ENCODE data around the gene ZBTB7C.

ZBTB7C gene

DNA sequence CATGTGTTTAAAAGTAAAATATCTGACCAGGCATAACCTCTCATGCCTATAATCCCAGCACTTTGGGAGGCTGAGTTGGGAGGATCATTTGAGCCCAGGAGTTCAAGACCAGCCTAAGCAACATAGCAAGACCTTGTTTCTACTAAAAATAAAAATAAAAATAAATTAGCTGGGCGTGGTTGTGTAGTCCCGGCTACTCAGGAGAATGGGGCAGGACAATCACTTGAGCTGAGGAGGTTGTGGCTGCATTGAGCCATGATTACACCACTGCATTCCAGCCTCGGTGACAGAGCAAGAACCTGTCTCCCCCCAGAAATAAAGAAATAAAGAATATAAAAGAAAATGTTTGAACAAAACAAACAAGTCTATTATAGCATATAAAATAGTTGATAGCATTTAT is 158.3 kb downstream of the ZBTB7C start:
- TF ChIP-seq SIN3A (IDR thresholded peaks at IDR 0.05; ENCODE audit: borderline replicate concordance, insufficient read depth, low read length): no peak
- TF ChIP-seq POLR2AphosphoS5 (IDR thresholded peaks at IDR 0.05; ENCODE audit: low read depth, low read length): no peak
- no peak for TF ChIP-seq FOXP2 (optimal IDR thresholded peaks at IDR 0.05; ENCODE audit: borderline replicate concordance, extremely low read depth, extremely low read length, insufficient read depth)
- TF ChIP-seq, protein P1, sequence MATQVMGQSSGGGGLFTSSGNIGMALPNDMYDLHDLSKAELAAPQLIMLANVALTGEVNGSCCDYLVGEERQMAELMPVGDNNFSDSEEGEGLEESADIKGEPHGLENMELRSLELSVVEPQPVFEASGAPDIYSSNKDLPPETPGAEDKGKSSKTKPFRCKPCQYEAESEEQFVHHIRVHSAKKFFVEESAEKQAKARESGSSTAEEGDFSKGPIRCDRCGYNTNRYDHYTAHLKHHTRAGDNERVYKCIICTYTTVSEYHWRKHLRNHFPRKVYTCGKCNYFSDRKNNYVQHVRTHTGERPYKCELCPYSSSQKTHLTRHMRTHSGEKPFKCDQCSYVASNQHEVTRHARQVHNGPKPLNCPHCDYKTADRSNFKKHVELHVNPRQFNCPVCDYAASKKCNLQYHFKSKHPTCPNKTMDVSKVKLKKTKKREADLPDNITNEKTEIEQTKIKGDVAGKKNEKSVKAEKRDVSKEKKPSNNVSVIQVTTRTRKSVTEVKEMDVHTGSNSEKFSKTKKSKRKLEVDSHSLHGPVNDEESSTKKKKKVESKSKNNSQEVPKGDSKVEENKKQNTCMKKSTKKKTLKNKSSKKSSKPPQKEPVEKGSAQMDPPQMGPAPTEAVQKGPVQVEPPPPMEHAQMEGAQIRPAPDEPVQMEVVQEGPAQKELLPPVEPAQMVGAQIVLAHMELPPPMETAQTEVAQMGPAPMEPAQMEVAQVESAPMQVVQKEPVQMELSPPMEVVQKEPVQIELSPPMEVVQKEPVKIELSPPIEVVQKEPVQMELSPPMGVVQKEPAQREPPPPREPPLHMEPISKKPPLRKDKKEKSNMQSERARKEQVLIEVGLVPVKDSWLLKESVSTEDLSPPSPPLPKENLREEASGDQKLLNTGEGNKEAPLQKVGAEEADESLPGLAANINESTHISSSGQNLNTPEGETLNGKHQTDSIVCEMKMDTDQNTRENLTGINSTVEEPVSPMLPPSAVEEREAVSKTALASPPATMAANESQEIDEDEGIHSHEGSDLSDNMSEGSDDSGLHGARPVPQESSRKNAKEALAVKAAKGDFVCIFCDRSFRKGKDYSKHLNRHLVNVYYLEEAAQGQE (IDR thresholded peaks at IDR 0.05; ENCODE audit: insufficient read depth in 1 of 2, low read depth in 2 of 2, low read length in 2 of 2): no peak
- TF ChIP-seq TAF1 (IDR thresholded peaks at IDR 0.05; ENCODE audit: borderline replicate concordance, insufficient read depth, low read length): no peak

DNA sequence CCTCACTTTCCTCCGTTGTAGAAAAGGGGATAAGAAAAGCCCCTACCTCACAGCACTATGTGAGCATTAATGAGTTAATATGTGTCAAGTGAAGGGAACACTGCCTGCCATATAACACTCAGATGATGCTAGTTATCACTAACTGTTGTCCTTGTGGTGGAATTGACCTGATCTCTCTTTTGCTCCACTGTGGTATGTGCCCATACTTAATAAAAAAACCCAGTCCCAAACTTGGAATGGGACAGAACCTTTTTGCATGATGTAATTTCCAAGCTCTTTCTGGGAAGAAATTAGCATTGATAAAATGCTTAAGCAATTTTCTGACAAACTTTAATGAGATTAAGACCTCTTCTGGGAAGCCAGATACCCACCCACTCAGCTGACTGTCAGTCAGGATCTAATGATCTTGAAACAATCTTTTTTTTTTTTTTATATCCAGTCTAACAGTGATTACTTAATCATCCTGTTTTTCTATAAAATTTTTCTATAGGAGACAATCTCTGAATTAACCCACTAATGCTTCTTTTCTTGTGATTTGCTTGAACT is 158.7 kb downstream of the ZBTB7C start:
- TF ChIP-seq FOXP2 (optimal IDR thresholded peaks at IDR 0.05; ENCODE audit: borderline replicate concordance, extremely low read depth, extremely low read length, insufficient read depth): no peak
- no peak for TF ChIP-seq POLR2AphosphoS5 (IDR thresholded peaks at IDR 0.05; ENCODE audit: low read depth, low read length)
- no peak for TF ChIP-seq TAF1 (IDR thresholded peaks at IDR 0.05; ENCODE audit: borderline replicate concordance, insufficient read depth, low read length)
- TF ChIP-seq, protein P1 (IDR thresholded peaks at IDR 0.05; ENCODE audit: insufficient read depth in 1 of 2, low read depth in 2 of 2, low read length in 2 of 2): no peak
- TF ChIP-seq SIN3A (IDR thresholded peaks at IDR 0.05; ENCODE audit: borderline replicate concordance, insufficient read depth, low read length): no peak

DNA sequence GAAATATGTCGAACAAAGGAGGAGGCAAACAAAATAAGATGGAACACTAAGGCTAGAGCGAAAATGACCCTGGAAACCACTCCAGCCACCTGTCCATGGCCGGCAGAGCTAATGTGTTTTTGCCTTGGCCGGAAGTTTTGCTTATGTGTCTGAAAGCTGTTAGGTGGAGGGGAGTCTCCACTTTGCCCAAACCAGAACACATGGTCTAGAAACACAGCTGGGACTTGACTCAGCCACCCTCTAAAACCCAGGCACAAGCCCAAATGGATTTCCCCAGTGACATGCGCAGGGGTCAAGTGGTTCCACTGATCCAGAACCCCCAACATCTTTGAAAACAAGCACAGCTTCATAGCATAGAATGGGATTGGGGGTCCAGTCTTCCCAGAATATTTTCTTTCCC is 159.3 kb downstream of the ZBTB7C start:
- TF ChIP-seq SIN3A (IDR thresholded peaks at IDR 0.05; ENCODE audit: borderline replicate concordance, insufficient read depth, low read length) (no peak), TAF1 (IDR thresholded peaks at IDR 0.05; ENCODE audit: borderline replicate concordance, insufficient read depth, low read length) (no peak), FOXP2 (optimal IDR thresholded peaks at IDR 0.05; ENCODE audit: borderline replicate concordance, extremely low read depth, extremely low read length, insufficient read depth) (no peak), POLR2AphosphoS5 (IDR thresholded peaks at IDR 0.05; ENCODE audit: low read depth, low read length) (no peak)
- TF ChIP-seq, protein P1 (IDR thresholded peaks at IDR 0.05; ENCODE audit: insufficient read depth in 1 of 2, low read depth in 2 of 2, low read length in 2 of 2): no peak

DNA sequence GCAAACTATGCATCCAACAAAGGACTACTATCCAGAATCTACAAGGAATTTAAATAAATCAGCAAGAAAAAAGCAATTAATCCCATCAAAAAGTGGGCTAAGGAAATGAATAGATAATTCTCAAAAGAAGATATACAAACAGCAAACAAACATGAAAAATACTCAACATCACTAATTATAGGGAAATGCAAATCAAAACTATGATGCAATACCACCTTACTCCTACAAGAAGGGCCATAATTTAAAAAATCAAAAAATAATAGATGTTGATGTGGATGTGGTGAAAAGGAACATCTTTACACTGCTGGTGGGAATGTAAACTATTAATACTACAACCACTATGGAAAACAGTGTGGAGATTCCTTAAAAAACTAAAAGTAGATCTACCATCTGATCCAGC is 164.7 kb downstream of the ZBTB7C start:
- TF ChIP-seq TAF1 (IDR thresholded peaks at IDR 0.05; ENCODE audit: borderline replicate concordance, insufficient read depth, low read length): no peak
- TF ChIP-seq POLR2AphosphoS5 (IDR thresholded peaks at IDR 0.05; ENCODE audit: low read depth, low read length): no peak
- TF ChIP-seq SIN3A (IDR thresholded peaks at IDR 0.05; ENCODE audit: borderline replicate concordance, insufficient read depth, low read length): no peak
- TF ChIP-seq, protein P1 (IDR thresholded peaks at IDR 0.05; ENCODE audit: insufficient read depth in 1 of 2, low read depth in 2 of 2, low read length in 2 of 2): no peak
- TF ChIP-seq FOXP2 (optimal IDR thresholded peaks at IDR 0.05; ENCODE audit: borderline replicate concordance, extremely low read depth, extremely low read length, insufficient read depth): no peak
